H9 (cell line): Measurements from ENCODE around the gene LINGO1. TPM values are rescaled to one million over a fixed set of nuclear protein-coding genes. Genes with fewer than 3 reads are reported as not detected.

ENCODE experiments used
- DNase-seq: peaks from one replicate; pipeline ENCODE4 v3.0.0-alpha.2; 2017
- H2AFZ ChIP-seq: one replicate; pipeline ENCODE4 v1.6.1; 2013; ENCODE audit warnings: mild to moderate bottlenecking, low read length, control low read depth, moderate library complexity
- H2AK5ac ChIP-seq: 2 replicates; pipeline ENCODE4 v1.6.1; 2013; ENCODE audit warnings: low read length, control low read depth, mixed read lengths; ENCODE audit not compliant: insufficient read length
- H2BK120ac ChIP-seq: one replicate; pipeline ENCODE4 v1.6.1; 2013; ENCODE audit warnings: low read depth, mild to moderate bottlenecking, low read length, control low read depth, inconsistent platforms; ENCODE audit not compliant: poor library complexity, severe bottlenecking
- H2BK12ac ChIP-seq: 2 replicates; pipeline ENCODE4 v1.6.1; 2013; ENCODE audit warnings: low read length, control low read depth, mixed read lengths, low read depth; ENCODE audit not compliant: insufficient read length
- H2BK15ac ChIP-seq: 2 replicates; pipeline ENCODE4 v1.6.1; 2013; ENCODE audit warnings: low read depth, low read length, control low read depth
- H2BK20ac ChIP-seq: one replicate; pipeline ENCODE4 v1.6.1; 2013; ENCODE audit warnings: low read depth, mild to moderate bottlenecking, low read length, control low read depth, inconsistent platforms; ENCODE audit not compliant: poor library complexity, severe bottlenecking
- H2BK5ac ChIP-seq: 2 replicates; pipeline ENCODE4 v1.6.1; 2013; ENCODE audit warnings: low read length, control low read depth, mixed read lengths; ENCODE audit not compliant: insufficient read length
- H3K14ac ChIP-seq: 2 replicates; pipeline ENCODE4 v1.6.1; 2013; ENCODE audit warnings: low read length, control low read depth; ENCODE audit not compliant: insufficient read depth
- H3K18ac ChIP-seq: 2 replicates; pipeline ENCODE4 v1.6.1; 2013; ENCODE audit warnings: low read depth, mild to moderate bottlenecking, mixed read lengths, low read length, control low read depth; ENCODE audit not compliant: insufficient read length
- H3K23ac ChIP-seq: 2 replicates; pipeline ENCODE4 v1.6.1; 2013; ENCODE audit warnings: low read length, control low read depth, mixed read lengths, low read depth; ENCODE audit not compliant: insufficient read length
- H3K23me2 ChIP-seq: 2 replicates; pipeline ENCODE4 v1.6.1; 2013; ENCODE audit warnings: low read depth, mild to moderate bottlenecking, mixed read lengths, low read length, control low read depth; ENCODE audit not compliant: insufficient read length, poor library complexity, severe bottlenecking
- H3K27ac ChIP-seq: 2 replicates; pipeline ENCODE4 v1.5.1; 2013; ENCODE audit warnings: low read length, control low read depth, mixed read lengths, low read depth; ENCODE audit not compliant: insufficient read length
- H3K27me3 ChIP-seq: 2 replicates; pipeline ENCODE4 v1.6.1; 2013; ENCODE audit warnings: low read length, control low read depth, inconsistent platforms; ENCODE audit not compliant: insufficient read depth
- H3K4ac ChIP-seq: 2 replicates; pipeline ENCODE4 v1.6.1; 2013; ENCODE audit warnings: low read depth, mild to moderate bottlenecking, control low read depth, inconsistent platforms, low read length, moderate library complexity
- H3K4me1 ChIP-seq: 2 replicates; pipeline ENCODE4 v1.6.1; 2013; ENCODE audit warnings: low read length, control low read depth, inconsistent platforms; ENCODE audit not compliant: insufficient read depth
- H3K4me2 ChIP-seq: 2 replicates; pipeline ENCODE4 v1.6.1; 2013; ENCODE audit warnings: low read length, control low read depth, mixed read lengths; ENCODE audit not compliant: insufficient read length, insufficient read depth
- H3K56ac ChIP-seq: 2 replicates; pipeline ENCODE4 v1.6.1; 2013; ENCODE audit warnings: low read depth, mild to moderate bottlenecking, mixed read lengths, low read length, control low read depth; ENCODE audit not compliant: insufficient read length
- H3K79me1 ChIP-seq: 2 replicates; pipeline ENCODE4 v1.6.1; 2013; ENCODE audit warnings: low read depth, mild to moderate bottlenecking, moderate library complexity, low read length, control low read depth, inconsistent platforms; ENCODE audit not compliant: insufficient read depth, poor library complexity, severe bottlenecking
- H3K79me2 ChIP-seq: 2 replicates; pipeline ENCODE4 v1.6.1; 2013; ENCODE audit warnings: low read length, control low read depth, inconsistent platforms; ENCODE audit not compliant: insufficient read depth
- H3K9ac ChIP-seq: 2 replicates; pipeline ENCODE4 v1.6.1; 2013; ENCODE audit warnings: low read length, control low read depth, mixed read lengths; ENCODE audit not compliant: insufficient read length; ENCODE audit errors: extremely low read depth
- H3K9me3 ChIP-seq: one replicate; pipeline ENCODE4 v1.6.1; 2013; ENCODE audit warnings: low read depth, low read length, inconsistent platforms; ENCODE audit not compliant: control insufficient read depth
- H3T11ph ChIP-seq: one replicate; pipeline ENCODE4 v1.6.1; 2013; ENCODE audit warnings: mild to moderate bottlenecking, low read length, control low read depth, inconsistent platforms
- H4K20me1 ChIP-seq: one replicate; pipeline ENCODE4 v1.6.1; 2013; ENCODE audit not compliant: control insufficient read depth, insufficient read length, insufficient read depth
- H4K5ac ChIP-seq: 2 replicates; pipeline ENCODE4 v1.6.1; 2013; ENCODE audit warnings: low read depth, mild to moderate bottlenecking, mixed read lengths, low read length, control low read depth; ENCODE audit not compliant: insufficient read length
- H4K8ac ChIP-seq: replicated peaks from 2 replicates; pipeline ENCODE4 v1.6.1; 2013; ENCODE audit warnings: low read length, control low read depth, mixed read lengths, low read depth; ENCODE audit not compliant: insufficient read length
- H4K91ac ChIP-seq: 2 replicates; pipeline ENCODE4 v1.6.1; 2013; ENCODE audit warnings: low read depth, mild to moderate bottlenecking, moderate library complexity, mixed read lengths, low read length, control low read depth; ENCODE audit not compliant: insufficient read length
- H3K27ac Mint-ChIP-seq, 3 experiments: 2 replicates in 2 of 3; 3 replicates in 1 of 3; pipeline ENCODE4 v1.8.0; 2020 to 2021; ENCODE audit warnings: mixed read lengths in 3 of 3, mild to moderate bottlenecking in 1 of 3, moderate library complexity in 1 of 3
- H3K27me3 Mint-ChIP-seq: 2 replicates; pipeline ENCODE4 v1.8.0; 2021; ENCODE audit warnings: low read depth, mild to moderate bottlenecking, moderate library complexity, mixed read lengths
- H3K36me3 Mint-ChIP-seq, 3 experiments: 2 replicates in 2 of 3; 3 replicates in 1 of 3; pipeline ENCODE4 v1.8.0; 2020 to 2021; ENCODE audit warnings: low read depth in 3 of 3, mixed read lengths in 3 of 3; ENCODE audit not compliant: insufficient read depth in 1 of 3
- H3K4me1 Mint-ChIP-seq, 2 experiments: 2 replicates each; pipeline ENCODE4 v1.8.0; 2020; ENCODE audit warnings: mixed read lengths in 2 of 2
- H3K4me3 Mint-ChIP-seq, 2 experiments: 2 replicates in 1 of 2; 3 replicates in 1 of 2; pipeline ENCODE4 v1.8.0; 2020 to 2021; ENCODE audit warnings: mild to moderate bottlenecking in 2 of 2, mixed read lengths in 2 of 2, moderate library complexity in 1 of 2
- H3K9me3 Mint-ChIP-seq, 2 experiments: 2 replicates in 1 of 2; 3 replicates in 1 of 2; pipeline ENCODE4 v1.8.0; 2020; ENCODE audit warnings: mild to moderate bottlenecking in 2 of 2, mixed read lengths in 2 of 2, moderate library complexity in 1 of 2
- WGBS: extraction: QIAGEN DNeasy Blood & Tissue Kit; methylation state at CpG from one replicate; pipeline ENCODE4 v1.1.7; 2013; ENCODE audit warnings: missing lambda C conversion rate, low lambda C conversion rate, mixed read lengths; ENCODE audit not compliant: insufficient read length; ENCODE audit errors: extremely low coverage; 5-methylcytosine and 5-hydroxymethylcytosine counted together
- total RNA-seq: library from RNA; stranded (reverse); gene quantifications from 2 replicates; pipeline ENCODE4 v1.2.1, GENCODE V29; 2021
- TF ChIP-seq, protein P1 (sequence below): fragments of 200-600 bp; sonication (generic); conservative IDR thresholded peaks from 3 replicates; pipeline ENCODE4 v1.8.0; 2021; ENCODE audit warnings: antibody characterized with exemption, mild to moderate bottlenecking

The LINGO1 gene
- total RNA-seq, 1 experiment from 2014 or later: 41.6 TPM

DNA sequence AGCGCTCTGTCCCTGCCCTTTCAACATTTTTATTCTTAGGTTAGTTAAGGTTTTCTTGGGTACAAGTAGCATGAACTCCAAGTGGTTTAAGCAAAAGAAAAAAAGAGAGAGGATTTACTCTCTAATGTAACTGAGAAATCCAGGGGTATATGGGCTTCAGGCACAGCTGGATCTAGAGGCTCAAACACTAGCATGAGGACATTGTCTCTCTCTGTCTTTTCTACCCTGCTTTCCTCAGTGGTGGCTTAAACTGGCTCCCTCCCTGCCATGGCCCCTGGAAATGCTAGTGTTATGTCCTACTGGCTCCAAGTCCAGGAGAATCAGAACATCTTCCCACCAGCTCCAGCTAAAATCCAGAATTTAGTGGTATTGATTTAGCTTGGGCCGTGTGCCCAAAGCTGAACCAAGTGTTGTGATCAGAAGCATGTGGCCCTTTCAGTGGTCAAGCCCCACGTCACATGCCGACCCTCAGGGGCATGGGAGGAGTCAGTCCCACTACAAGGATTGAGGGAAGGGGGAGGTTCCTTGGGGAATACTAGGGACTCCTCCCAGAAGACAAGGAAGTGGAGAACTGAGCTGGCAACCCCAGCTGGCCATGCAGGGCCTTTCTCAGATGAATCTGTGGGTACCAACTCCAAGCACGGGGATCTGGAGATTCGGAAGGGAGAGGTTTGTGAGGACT, 58.0 kb downstream of the LINGO1 start:
- Mint-ChIP-seq H3K27ac (no peak overlapping the region; a peak in 1 of 7 replicates), H3K4me1 (peaks cover 9 to 26% of the 10 kb centered on the region in 2 experiments), H3K4me3 (no peak overlapping the region), H3K27me3 (peaks cover 6% of the 10 kb centered on the region), H3K36me3 (no peaks in the 10 kb centered on the region), H3K9me3 (no peaks in the 10 kb centered on the region)
- Histone ChIP-seq H4K20me1 (no peaks in the 10 kb centered on the region), H3K79me1 (no peaks in the 10 kb centered on the region), H3K4me2 (no peak overlapping the region), H3T11ph (no peak overlapping the region), H4K91ac (no peak overlapping the region), H3K4ac (no peak overlapping the region), H2BK15ac (no peak overlapping the region), H2AK5ac (no peak overlapping the region), H3K56ac (no peak overlapping the region), H4K5ac (no peak overlapping the region), H2BK20ac (no peak overlapping the region), H2BK120ac (no peak overlapping the region), H2BK12ac (no peak overlapping the region), H3K23ac (no peak overlapping the region), H3K79me2 (no peaks in the 10 kb centered on the region), H3K27me3 (no peaks in the 10 kb centered on the region), H3K18ac (no peak overlapping the region), H3K27ac (no peak overlapping the region), H3K9ac (no peak overlapping the region), H3K9me3 (no peaks in the 10 kb centered on the region), H3K23me2 (no peaks in the 10 kb centered on the region), H3K4me1 (0 out of 2 replicates have a peak, but pooled peaks cover 2% of the 10 kb centered on the region), H2AFZ (no peak overlapping the region), H3K14ac (no peak overlapping the region), H2BK5ac (no peak overlapping the region), H4K8ac (no peak overlapping the region)
- no CpG with 5 or more reads among the region's 6 CpGs for WGBS
- TF ChIP-seq, protein P1, sequence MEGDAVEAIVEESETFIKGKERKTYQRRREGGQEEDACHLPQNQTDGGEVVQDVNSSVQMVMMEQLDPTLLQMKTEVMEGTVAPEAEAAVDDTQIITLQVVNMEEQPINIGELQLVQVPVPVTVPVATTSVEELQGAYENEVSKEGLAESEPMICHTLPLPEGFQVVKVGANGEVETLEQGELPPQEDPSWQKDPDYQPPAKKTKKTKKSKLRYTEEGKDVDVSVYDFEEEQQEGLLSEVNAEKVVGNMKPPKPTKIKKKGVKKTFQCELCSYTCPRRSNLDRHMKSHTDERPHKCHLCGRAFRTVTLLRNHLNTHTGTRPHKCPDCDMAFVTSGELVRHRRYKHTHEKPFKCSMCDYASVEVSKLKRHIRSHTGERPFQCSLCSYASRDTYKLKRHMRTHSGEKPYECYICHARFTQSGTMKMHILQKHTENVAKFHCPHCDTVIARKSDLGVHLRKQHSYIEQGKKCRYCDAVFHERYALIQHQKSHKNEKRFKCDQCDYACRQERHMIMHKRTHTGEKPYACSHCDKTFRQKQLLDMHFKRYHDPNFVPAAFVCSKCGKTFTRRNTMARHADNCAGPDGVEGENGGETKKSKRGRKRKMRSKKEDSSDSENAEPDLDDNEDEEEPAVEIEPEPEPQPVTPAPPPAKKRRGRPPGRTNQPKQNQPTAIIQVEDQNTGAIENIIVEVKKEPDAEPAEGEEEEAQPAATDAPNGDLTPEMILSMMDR: no peak
- no peak for DNase-seq
